Measurements from ENCODE around the gene PDE9A. TPM values are rescaled to one million over a fixed set of nuclear protein-coding genes. Genes with fewer than 3 reads are reported as not detected.

The PDE9A gene
- total RNA-seq, 1 experiment from 2014 or later = 31.9 TPM

- H3K4me3 Mint-ChIP-seq = no peak overlapping the region; a peak in 1 of 5 replicates
Measured at GRCh38 chr21:42777757-42778344, 124.4 kb downstream of the PDE9A start.

More at GRCh38 chr21:42777757-42778344, 124.4 kb downstream of the PDE9A start:
- H3K9ac ChIP-seq (ENCODE audit: extremely low read depth, insufficient read length, low read length) = no peak overlapping the region
- H3K4me1 Mint-ChIP-seq = peaks cover 38 to 43% of the 10 kb centered on the region in 2 experiments
- H4K8ac ChIP-seq (replicated peaks; ENCODE audit: insufficient read length, low read depth, low read length) = no peak overlapping the region
- H4K20me1 ChIP-seq (ENCODE audit: control insufficient read depth, insufficient read depth, insufficient read length) = no peaks in the 10 kb centered on the region
- H3K23ac ChIP-seq (ENCODE audit: insufficient read length, low read depth, low read length) = no peak overlapping the region
- TF ChIP-seq CTCF (conservative IDR thresholded peaks at IDR 0.05) = no peak
- no peak overlapping the region for H3K4me2 ChIP-seq (ENCODE audit: insufficient read depth, insufficient read length, low read length)
- no peak overlapping the region for H3K14ac ChIP-seq (ENCODE audit: insufficient read depth, low read length)
- no peak overlapping the region for H3K27ac ChIP-seq (ENCODE audit: insufficient read length, low read depth, low read length)
- H3K27ac Mint-ChIP-seq = peak overlapping the region in 2 of 3 experiments; percentile 28 to 86; a peak in 3 of 7 replicates
- no peak overlapping the region for H2BK12ac ChIP-seq (ENCODE audit: insufficient read length, low read depth, low read length)
- H3K9me3 ChIP-seq (ENCODE audit: control insufficient read depth, low read depth, low read length) = no peaks in the 10 kb centered on the region
- no peak overlapping the region for H3K18ac ChIP-seq (ENCODE audit: insufficient read length, low read depth, low read length)
- H2AFZ ChIP-seq (ENCODE audit: low read length) = no peak overlapping the region
- H3K36me3 Mint-ChIP-seq (ENCODE audit: insufficient read depth in 1 of 3, low read depth in 3 of 3) = peaks cover 20 to 26% (median 21%) of the 10 kb centered on the region in 3 experiments
- no peak overlapping the region for H4K91ac ChIP-seq (ENCODE audit: insufficient read length, low read depth, low read length)
- no peak overlapping the region for H2BK15ac ChIP-seq (ENCODE audit: low read depth, low read length)
- no peaks in the 10 kb centered on the region for H3K79me1 ChIP-seq (ENCODE audit: insufficient read depth, low read depth, low read length, poor library complexity, severe bottlenecking)
- no peak overlapping the region for H2BK5ac ChIP-seq (ENCODE audit: insufficient read length, low read length)
- H2BK20ac ChIP-seq (ENCODE audit: low read depth, low read length, poor library complexity, severe bottlenecking) = no peak overlapping the region
- peaks cover 8% of the 10 kb centered on the region; the same call in 1 of the 2 replicates for H3K4me1 ChIP-seq (ENCODE audit: insufficient read depth, low read length)
- no peak overlapping the region for H3T11ph ChIP-seq (ENCODE audit: low read length)
- H3K4ac ChIP-seq (ENCODE audit: low read depth, low read length) = no peak overlapping the region
- H3K9me3 Mint-ChIP-seq = no peaks in the 10 kb centered on the region
- H2BK120ac ChIP-seq (ENCODE audit: low read depth, low read length, poor library complexity, severe bottlenecking) = no peak overlapping the region
- H4K5ac ChIP-seq (ENCODE audit: insufficient read length, low read depth, low read length) = no peak overlapping the region
- peaks cover 3% of the 10 kb centered on the region; the same call in 1 of the 2 replicates for H3K27me3 ChIP-seq (ENCODE audit: insufficient read depth, low read length)
- no CpG with 5 or more reads among the region's 21 CpGs for WGBS (ENCODE audit: extremely low coverage, insufficient read length, low lambda C conversion rate)
- no peak overlapping the region for H2AK5ac ChIP-seq (ENCODE audit: insufficient read length, low read length)
- H3K27me3 Mint-ChIP-seq (ENCODE audit: low read depth) = peaks cover 31% of the 10 kb centered on the region
- no peaks in the 10 kb centered on the region for H3K79me2 ChIP-seq (ENCODE audit: insufficient read depth, low read length)
- DNase-seq = no peak
- H3K23me2 ChIP-seq (ENCODE audit: insufficient read length, low read depth, low read length, poor library complexity, severe bottlenecking) = peaks cover 7% of the 10 kb centered on the region
- no peak overlapping the region for H3K56ac ChIP-seq (ENCODE audit: insufficient read length, low read depth, low read length)
